Mesendoderm (in vitro differentiated cells): Measurements from ENCODE around the gene PCK2.

ENCODE experiments used
- DNase-seq: peaks from one replicate; pipeline ENCODE4 v3.0.0; 2013
- H2AK5ac ChIP-seq: 2 replicates; pipeline ENCODE4 v1.6.1; 2013; ENCODE audit warnings: low read length, inconsistent platforms
- H2BK120ac ChIP-seq: 2 replicates; pipeline ENCODE4 v1.6.1; 2013; ENCODE audit warnings: low read depth, mild to moderate bottlenecking, low read length, moderate library complexity, mixed read lengths
- H2BK15ac ChIP-seq: replicated peaks from 2 replicates; pipeline ENCODE4 v1.6.1; 2013; ENCODE audit warnings: low read depth, mild to moderate bottlenecking, moderate library complexity
- H2BK5ac ChIP-seq: 2 replicates; pipeline ENCODE4 v1.6.1; 2013; ENCODE audit warnings: low read length, inconsistent platforms
- H3K18ac ChIP-seq: 2 replicates; pipeline ENCODE4 v1.6.1; 2013; ENCODE audit warnings: mild to moderate bottlenecking, low read length, mixed read lengths
- H3K23ac ChIP-seq: one replicate; pipeline ENCODE4 v1.6.1; 2013; ENCODE audit warnings: low read length
- H3K27ac ChIP-seq: 2 replicates; pipeline ENCODE4 v1.5.1; 2013; ENCODE audit warnings: low read depth, mild to moderate bottlenecking, inconsistent platforms, low read length, moderate library complexity
- H3K27me3 ChIP-seq: 2 replicates; pipeline ENCODE4 v1.6.1; 2013; ENCODE audit warnings: low read length, control low read depth, mild to moderate bottlenecking, inconsistent platforms; ENCODE audit not compliant: insufficient read depth, poor library complexity
- H3K36me3 ChIP-seq: 2 replicates; pipeline ENCODE4 v1.6.1; 2013; ENCODE audit warnings: low read length, inconsistent platforms; ENCODE audit not compliant: control insufficient read depth, insufficient read depth
- H3K4ac ChIP-seq: one replicate; pipeline ENCODE4 v1.6.1; 2013; ENCODE audit warnings: low read depth, mild to moderate bottlenecking, low read length, moderate library complexity
- H3K4me1 ChIP-seq: 2 replicates; pipeline ENCODE4 v1.6.1; 2013; ENCODE audit warnings: low read depth, low read length, inconsistent platforms; ENCODE audit not compliant: control insufficient read depth
- H3K4me2 ChIP-seq: 2 replicates; pipeline ENCODE4 v1.6.1; 2013; ENCODE audit warnings: low read length
- H3K4me3 ChIP-seq: 2 replicates; pipeline ENCODE4 v1.5.1; 2013; ENCODE audit warnings: mild to moderate bottlenecking, low read length
- H3K56ac ChIP-seq: one replicate; pipeline ENCODE4 v1.6.1; 2013; ENCODE audit warnings: low read length
- H3K79me1 ChIP-seq: 2 replicates; pipeline ENCODE4 v1.6.1; 2013; ENCODE audit warnings: low read length, inconsistent platforms
- H3K79me2 ChIP-seq: 2 replicates; pipeline ENCODE4 v1.6.1; 2013; ENCODE audit warnings: mild to moderate bottlenecking, low read length; ENCODE audit not compliant: control insufficient read depth, insufficient read depth
- H3K9ac ChIP-seq: 2 replicates; pipeline ENCODE4 v1.6.1; 2013; ENCODE audit warnings: low read length, inconsistent platforms
- H4K5ac ChIP-seq: one replicate; pipeline ENCODE4 v1.6.1; 2013; ENCODE audit warnings: low read length
- H4K8ac ChIP-seq: one replicate; pipeline ENCODE4 v1.6.1; 2013; ENCODE audit warnings: low read depth, mild to moderate bottlenecking, control low read depth, low read length, moderate library complexity
- WGBS: extraction: QIAGEN DNeasy Blood & Tissue Kit; methylation state at CpG from one replicate; pipeline ENCODE4 v1.1.7; 2013; ENCODE audit warnings: low lambda C conversion rate, missing lambda C conversion rate; ENCODE audit not compliant: insufficient coverage; ENCODE audit errors: extremely low coverage; 5-methylcytosine and 5-hydroxymethylcytosine counted together

Gene PCK2

DNA sequence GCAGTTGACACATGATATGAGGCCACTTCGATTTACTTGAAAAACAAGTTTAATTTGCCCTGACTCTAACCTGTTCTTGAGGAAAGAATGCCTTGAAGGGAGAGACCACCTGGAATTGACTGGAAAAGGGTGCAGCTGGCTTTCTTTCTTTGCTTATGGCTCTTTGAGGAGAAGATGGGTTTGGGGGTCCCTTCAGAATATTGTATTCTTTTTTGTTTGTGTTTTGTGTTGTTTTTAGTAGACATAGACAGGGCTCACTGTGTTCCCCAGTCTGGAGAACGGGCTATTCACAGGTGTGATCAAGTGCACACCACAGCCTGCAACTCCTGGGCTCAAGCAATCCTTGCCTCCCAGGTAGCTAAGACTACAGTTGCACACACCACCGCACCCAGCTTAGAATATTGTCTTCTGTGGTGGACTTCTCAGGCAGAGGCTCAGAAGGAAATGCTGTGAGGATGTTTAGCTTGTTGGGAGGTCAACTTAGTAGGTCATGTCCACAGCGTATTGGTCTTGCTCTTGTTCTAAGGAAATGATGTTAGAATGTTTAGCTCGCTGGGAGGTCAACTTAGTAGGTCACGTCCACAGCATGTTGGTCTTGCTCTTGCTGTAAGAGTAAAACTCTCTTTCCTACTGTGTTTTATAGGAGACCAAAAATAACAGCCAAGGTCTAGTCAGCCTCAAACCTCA is 22.2 kb downstream of the PCK2 start:
- no peak overlapping the region for H3K27ac ChIP-seq
- no peak overlapping the region for H3K23ac ChIP-seq
- H3K4me2 ChIP-seq = no peak overlapping the region
- H3K18ac ChIP-seq = no peak overlapping the region
- H2AK5ac ChIP-seq = no peak overlapping the region
- H3K4me3 ChIP-seq = no peak overlapping the region
- no peak overlapping the region for H4K8ac ChIP-seq
- no peaks in the 10 kb centered on the region for H3K27me3 ChIP-seq
- no peaks in the 10 kb centered on the region for H3K36me3 ChIP-seq
- H3K56ac ChIP-seq = peak overlapping the region; percentile 89
- peak overlapping the region; percentile 87 for H3K9ac ChIP-seq
- H2BK120ac ChIP-seq = no peak overlapping the region
- no CpG with 5 or more reads among the region's 6 CpGs for WGBS
- no peak for DNase-seq
- H3K4ac ChIP-seq = no peak overlapping the region
- peaks cover 2% of the 10 kb centered on the region for H3K79me2 ChIP-seq
- peaks cover 3% of the 10 kb centered on the region for H3K4me1 ChIP-seq
- no peak overlapping the region for H4K5ac ChIP-seq
- peaks cover 11% of the 10 kb centered on the region for H3K79me1 ChIP-seq
- H2BK15ac ChIP-seq = no peak overlapping the region
- no peak overlapping the region for H2BK5ac ChIP-seq

- no peak overlapping the region for H2AK5ac ChIP-seq
- no peak overlapping the region for H3K4me3 ChIP-seq
- peaks cover 3% of the 10 kb centered on the region for H3K4me1 ChIP-seq
- H2BK15ac ChIP-seq = no peak overlapping the region
- H3K18ac ChIP-seq = no peak overlapping the region
- WGBS = no CpG with 5 or more reads among the region's 6 CpGs
- no peak overlapping the region for H3K4ac ChIP-seq
- H4K5ac ChIP-seq = no peak overlapping the region
- H3K27me3 ChIP-seq = no peaks in the 10 kb centered on the region
- H4K8ac ChIP-seq = no peak overlapping the region
- H3K27ac ChIP-seq = no peak overlapping the region
- H3K23ac ChIP-seq = no peak overlapping the region
- no peak overlapping the region for H3K4me2 ChIP-seq
- no peak overlapping the region for H2BK120ac ChIP-seq
- no peak for DNase-seq
- H3K79me1 ChIP-seq = peaks cover 11% of the 10 kb centered on the region
- no peak overlapping the region for H2BK5ac ChIP-seq
- H3K9ac ChIP-seq = no peak overlapping the region
- peaks cover 2% of the 10 kb centered on the region for H3K79me2 ChIP-seq
- H3K56ac ChIP-seq = no peak overlapping the region
- H3K36me3 ChIP-seq = no peaks in the 10 kb centered on the region
Observed at GRCh38 chr14:24117179-24117578, 23.1 kb downstream of the PCK2 start.

DNA sequence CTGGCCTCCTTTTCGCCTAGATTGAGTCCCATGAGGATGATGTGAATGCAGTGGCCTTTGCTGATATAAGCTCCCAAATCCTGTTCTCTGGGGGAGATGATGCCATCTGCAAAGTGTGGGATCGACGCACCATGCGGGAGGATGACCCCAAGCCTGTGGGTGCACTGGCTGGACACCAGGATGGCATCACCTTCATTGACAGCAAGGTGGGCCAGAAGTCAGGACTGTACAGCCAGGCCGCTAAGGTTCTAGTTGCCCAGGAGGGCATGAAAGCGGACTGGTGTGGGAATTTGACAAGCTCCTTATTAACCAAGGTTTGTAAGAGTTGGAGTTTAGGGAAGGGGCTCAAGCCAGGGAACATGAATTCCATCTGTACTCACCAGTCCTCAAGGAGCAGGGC is 25.6 kb downstream of the PCK2 start:
- Histone ChIP-seq H2BK15ac (no peak overlapping the region), H4K8ac (no peak overlapping the region), H3K4me1 (peaks cover 3% of the 10 kb centered on the region), H3K4ac (no peak overlapping the region), H3K27me3 (no peaks in the 10 kb centered on the region), H3K23ac (no peak overlapping the region), H3K4me2 (no peak overlapping the region), H2BK120ac (no peak overlapping the region), H3K79me1 (peaks cover 11% of the 10 kb centered on the region), H4K5ac (no peak overlapping the region), H3K9ac (no peak overlapping the region), H3K79me2 (peaks cover 2% of the 10 kb centered on the region), H2BK5ac (no peak overlapping the region), H3K56ac (no peak overlapping the region), H3K4me3 (no peak overlapping the region), H3K18ac (no peak overlapping the region), H3K36me3 (peaks cover 1% of the 10 kb centered on the region), H2AK5ac (no peak overlapping the region), H3K27ac (no peak overlapping the region)
- WGBS = no CpG with 5 or more reads among the region's 6 CpGs
- DNase-seq = no peak

GRCh38 chr14:24121210-24121609 is 27.1 kb downstream of the PCK2 start:
- Histone ChIP-seq H2BK15ac (no peak overlapping the region), H3K4ac (no peak overlapping the region), H3K18ac (no peak overlapping the region), H3K56ac (no peak overlapping the region), H3K79me2 (no peaks in the 10 kb centered on the region), H3K4me2 (no peak overlapping the region), H3K4me3 (no peak overlapping the region), H3K4me1 (no peaks in the 10 kb centered on the region), H2AK5ac (no peak overlapping the region), H4K8ac (no peak overlapping the region), H3K27ac (no peak overlapping the region), H2BK5ac (no peak overlapping the region), H4K5ac (no peak overlapping the region), H2BK120ac (no peak overlapping the region), H3K36me3 (peaks cover 1% of the 10 kb centered on the region), H3K79me1 (peaks cover 5% of the 10 kb centered on the region), H3K27me3 (no peaks in the 10 kb centered on the region), H3K23ac (no peak overlapping the region), H3K9ac (no peak overlapping the region)
- no CpG with 5 or more reads among the region's 8 CpGs for WGBS
- no peak for DNase-seq

DNA sequence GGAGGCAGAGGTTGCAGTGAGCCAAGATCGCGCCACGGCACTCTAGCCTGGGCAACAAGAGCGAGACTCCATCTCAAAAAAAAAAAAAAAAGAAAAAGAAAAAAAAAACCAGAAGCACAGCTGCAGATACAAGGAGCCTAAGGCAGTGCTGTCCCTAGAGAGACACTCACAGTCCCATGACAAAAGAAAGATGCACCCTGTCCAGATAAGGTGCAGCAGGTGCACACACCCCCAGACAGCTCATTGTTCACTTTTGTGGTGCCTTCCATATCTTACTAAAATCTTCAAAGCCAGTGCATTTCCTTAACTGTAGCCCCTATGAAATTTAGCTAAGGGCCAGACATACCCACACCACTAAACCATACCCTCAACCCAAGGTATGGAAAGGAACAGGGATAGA is 28.3 kb downstream of the PCK2 start:
- Histone ChIP-seq H3K27ac (no peak overlapping the region), H3K4me1 (no peaks in the 10 kb centered on the region), H3K27me3 (no peaks in the 10 kb centered on the region), H3K4me3 (no peak overlapping the region), H3K36me3 (peaks cover 1% of the 10 kb centered on the region), H3K56ac (no peak overlapping the region), H3K79me1 (no peaks in the 10 kb centered on the region), H4K8ac (no peak overlapping the region), H2BK120ac (no peak overlapping the region), H4K5ac (no peak overlapping the region), H3K4ac (no peak overlapping the region), H3K9ac (no peak overlapping the region), H2AK5ac (no peak overlapping the region), H2BK5ac (no peak overlapping the region), H3K23ac (no peak overlapping the region), H3K79me2 (no peaks in the 10 kb centered on the region), H2BK15ac (no peak overlapping the region), H3K4me2 (no peak overlapping the region), H3K18ac (no peak overlapping the region)
- no peak for DNase-seq
- no CpG with 5 or more reads among the region's 4 CpGs for WGBS

- H3K36me3 ChIP-seq = peaks cover 1% of the 10 kb centered on the region
- no peak for DNase-seq
- no CpG with 5 or more reads among the region's 8 CpGs for WGBS
Observed at GRCh38 chr14:24122898-24123297, 28.8 kb downstream of the PCK2 start.

More at GRCh38 chr14:24122898-24123297, 28.8 kb downstream of the PCK2 start:
- Histone ChIP-seq H3K79me1 (no peaks in the 10 kb centered on the region), H4K5ac (no peak overlapping the region), H2AK5ac (no peak overlapping the region), H3K4ac (no peak overlapping the region), H4K8ac (no peak overlapping the region), H2BK15ac (no peak overlapping the region), H3K23ac (no peak overlapping the region), H3K18ac (no peak overlapping the region), H3K9ac (no peak overlapping the region), H2BK5ac (no peak overlapping the region), H3K56ac (no peak overlapping the region), H3K4me2 (no peak overlapping the region), H3K79me2 (no peaks in the 10 kb centered on the region), H3K4me1 (no peaks in the 10 kb centered on the region), H3K4me3 (no peak overlapping the region), H2BK120ac (no peak overlapping the region), H3K27ac (no peak overlapping the region), H3K27me3 (no peaks in the 10 kb centered on the region)
